Heart left ventricle (tissue), 13 donors: ENCODE measurements around the gene ERFL.

Experiments
- CTCF ChIP-seq, 12 donors: fragments of 200-600 bp; sonication (generic) in 4 of 12; IDR thresholded peaks; one replicate each; pipeline versions ENCODE4 v1.5.0 to v1.8.0; 2018 to 2022; ENCODE audit warnings: antibody characterized with exemption in 12 of 12, mild to moderate bottlenecking in 5 of 12
- POLR2A ChIP-seq, 2 donors: fragments of 450-650 bp; IDR thresholded peaks; one replicate each; pipeline ENCODE4 v1.6.1; 2017; ENCODE audit warnings: antibody characterized with exemption in 2 of 2, mild to moderate bottlenecking in 2 of 2, moderate library complexity in 2 of 2
- donor health status: ischemic (EF 13 %, LVEDD 7.1; RV severe dilation, severe dysfunction).
- donor health status: DM: no; HTN: yes; CAD: no.
- donor health status: DM: no; HTN: no; CAD: no.
- donor health status: ischemic (EF 25% LVEDD 6.9; RV normal size, moderate dysfunction).
- donor health status: ischemic (EF 25% LVEDD 5.7; RV mildly dilated, moderate dysfunction).
- donor health status: ischemic (EF 35%, LVEDD 5.7; RV mildly dilated, moderate dysfunction).
- donor health status: nonischemic (EF 11% LVEDD 7.7; RV severe dilation, severe dysfunction).
- donor health status: DM: yes; HTN: yes; CAD: no.
- donor health status: PGD.
- donor health status: ischemic (EF 29% LVEDD 5.4; RV normal size, mild dysfunction).
- donor health status: nonischemic (EF 23%, LVEDD 6.1; RV moderate dilation, normal function).

DNA sequence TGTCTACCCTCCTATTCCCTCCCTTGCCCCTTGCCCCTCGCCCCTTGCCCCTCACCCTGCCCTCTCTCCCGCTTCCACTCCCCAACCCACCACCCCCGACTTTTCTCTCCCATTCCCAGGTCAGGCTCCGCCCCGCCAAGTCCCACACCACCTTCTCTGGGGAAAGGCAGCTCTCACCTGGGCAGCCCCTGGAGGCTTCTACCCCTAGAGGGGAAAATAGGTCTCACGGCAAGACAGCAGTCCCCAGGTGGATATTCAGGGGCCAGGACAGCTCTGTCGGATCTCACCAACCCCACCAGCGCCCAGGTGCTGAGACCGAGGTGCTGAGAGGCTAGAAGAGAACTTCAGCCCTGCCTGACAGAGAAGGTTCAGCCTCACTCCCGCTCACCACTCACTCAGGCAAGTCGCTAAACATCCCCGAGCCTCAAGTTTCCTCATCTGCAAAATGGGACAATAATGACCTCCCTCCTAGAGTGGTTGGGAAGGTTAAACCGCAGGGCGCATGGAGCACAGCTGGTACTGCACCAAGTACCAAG is 1.4 kb upstream of the ERFL start:
- no peak for TF ChIP-seq POLR2A (IDR thresholded peaks at IDR 0.05)
- no peak for TF ChIP-seq CTCF (IDR thresholded peaks at IDR 0.05)
